HCT116 (cell line): ENCODE results near the gene CSNK1E. TPM values are rescaled to one million over a fixed set of nuclear protein-coding genes. Genes with fewer than 3 reads are reported as not detected.

Source experiments
- ATAC-seq: fragments of 200-7000 bp; cut with Tn5 transposase; 2 replicates; pipeline ENCODE4 v1.9.1; 2020; ENCODE audit warnings: mild to moderate bottlenecking, moderate library complexity
- BruUV-seq: library from RNA; stranded (reverse); fragments of 400-500 nt; replicated peaks from 2 replicates; lab custom pipeline; 2021; lab: Mats Ljungman, UMichigan
- CTCF ChIA-PET: fragments of 300-600 bp; sonication (Branson Sonifier 250); formaldehyde crosslinking; loops from one replicate; lab custom pipeline; 2021; ENCODE audit warnings: antibody characterized with exemption; lab: Charles Lee
- POLR2A ChIA-PET: fragments of 300-600, 350-600 bp; sonication (Branson Sonifier 250); formaldehyde crosslinking; loops from one replicate; lab custom pipeline; 2021; ENCODE audit warnings: antibody characterized with exemption; lab: Charles Lee
- RAD21 ChIA-PET, 2 experiments: fragments of 300-600 bp; sonication (Branson Sonifier 250); formaldehyde crosslinking; loops; one replicate each; lab custom pipeline; 2023; ENCODE audit warnings: low total read pairs in 2 of 2; ENCODE audit not compliant: uncharacterized antibody in 2 of 2, unreplicated experiment in 2 of 2, low non-redundant PET in 1 of 2; lab: Charles Lee
- DNase-seq: peaks from one replicate; pipeline ENCODE4 v3.0.0-alpha.2; 2010; ENCODE audit warnings: low read depth, low spot score
- H2AFZ ChIP-seq: fragments of 200-600 bp; shearing (Covaris generic), sonication (generic); 2 replicates; pipeline ENCODE4 v1.6.1; 2017; ENCODE audit warnings: low read depth, mixed run types, mixed read lengths, antibody characterized with exemption, low read length; ENCODE audit not compliant: poor library complexity, severe bottlenecking
- H3K27ac ChIP-seq: 2 replicates; pipeline ENCODE4 v1.5.1; 2012; ENCODE audit warnings: low read depth, low read length
- H3K27me3 ChIP-seq: fragments of 200-600 bp; sonication (generic); 2 replicates; pipeline ENCODE4 v1.6.1; 2016; ENCODE audit warnings: mixed run types, low read length, mixed read lengths; ENCODE audit not compliant: insufficient read depth
- H3K36me3 ChIP-seq, 2 experiments: fragments of 200-500 bp in 1 of 2; fragments of 200-600 bp in 1 of 2; sonication (Bioruptor generic) in 1 of 2; sonication (generic) in 1 of 2; 2 replicates each; pipeline versions ENCODE4 v1.5.1 to v1.6.1; 2014 to 2016; ENCODE audit warnings: low read length in 2 of 2, inconsistent platforms in 1 of 2, mixed read lengths in 1 of 2, mixed run types in 1 of 2; ENCODE audit not compliant: insufficient read depth in 2 of 2, control insufficient read depth in 1 of 2
- H3K4me1 ChIP-seq, 2 experiments: fragments of 200-600 bp in 1 of 2; sonication (generic) in 1 of 2; 2 replicates each; pipeline versions ENCODE4 v1.5.1 to v1.6.1; 2012 to 2017; ENCODE audit warnings: low read length in 2 of 2, inconsistent platforms in 1 of 2, mild to moderate bottlenecking in 1 of 2, mixed read lengths in 1 of 2, mixed run types in 1 of 2, moderate library complexity in 1 of 2; ENCODE audit not compliant: insufficient read depth in 2 of 2, control insufficient read depth in 1 of 2
- H3K4me2 ChIP-seq: fragments of 200-600 bp; sonication (generic); 2 replicates; pipeline ENCODE4 v1.6.1; 2017; ENCODE audit warnings: mixed run types, low read length, mixed read lengths
- H3K4me3 ChIP-seq, 2 experiments: fragments of 200-600 bp in 1 of 2; sonication (generic) in 1 of 2; replicated peaks in 1 of 2; 2 replicates each; pipeline ENCODE4 v1.5.1; 2011 to 2016; ENCODE audit warnings: low read length in 2 of 2, control low read depth in 1 of 2, low read depth in 1 of 2, mild to moderate bottlenecking in 1 of 2, mixed read lengths in 1 of 2, mixed run types in 1 of 2
- H3K79me2 ChIP-seq: fragments of 200-600 bp; sonication (generic); 2 replicates; pipeline ENCODE4 v1.6.1; 2017; ENCODE audit warnings: mild to moderate bottlenecking, mixed run types, low read length, moderate library complexity, mixed read lengths; ENCODE audit not compliant: insufficient read depth
- H3K9ac ChIP-seq: fragments of 200-600 bp; sonication (generic); 2 replicates; pipeline ENCODE4 v1.6.1; 2016; ENCODE audit warnings: low read length, mixed read lengths
- H3K9me2 ChIP-seq: fragments of 200-600 bp; sonication (generic), shearing (Covaris generic); 2 replicates; pipeline ENCODE4 v1.6.1; 2017; ENCODE audit warnings: mixed run types, mild to moderate bottlenecking, moderate library complexity; ENCODE audit not compliant: insufficient read depth
- H3K9me3 ChIP-seq, 2 experiments: fragments of 200-500 bp in 1 of 2; fragments of 200-600 bp in 1 of 2; sonication (Bioruptor generic) in 1 of 2; sonication (generic) in 1 of 2; 2 replicates each; pipeline ENCODE4 v1.6.1; 2014 to 2017; ENCODE audit warnings: low read length in 2 of 2, mixed read lengths in 2 of 2, inconsistent platforms in 1 of 2, low read depth in 1 of 2, mild to moderate bottlenecking in 1 of 2, mixed run types in 1 of 2, moderate library complexity in 1 of 2; ENCODE audit not compliant: control insufficient read depth in 1 of 2, insufficient read depth in 1 of 2
- H4K20me1 ChIP-seq: fragments of 200-600 bp; sonication (generic), shearing (Covaris generic); 2 replicates; pipeline ENCODE4 v1.6.1; 2017; ENCODE audit warnings: mixed run types, mild to moderate bottlenecking, moderate library complexity; ENCODE audit not compliant: insufficient read depth
- ATF3 ChIP-seq: IDR thresholded peaks from 2 replicates; pipeline ENCODE4 v1.6.1; 2012
- CBX3 ChIP-seq: IDR thresholded peaks from 2 replicates; pipeline ENCODE4 v1.6.1; 2012; ENCODE audit warnings: low read depth
- CEBPB ChIP-seq: IDR thresholded peaks from 2 replicates; pipeline ENCODE4 v1.6.1; 2012; ENCODE audit warnings: low read depth
- CTCF ChIP-seq, 3 experiments: fragments of 200-600 bp in 1 of 3; sonication (generic) in 1 of 3; IDR thresholded peaks in 2 of 3; conservative IDR thresholded peaks in 1 of 3; 2 replicates each; pipeline ENCODE4 v1.5.1; 2012 to 2017; ENCODE audit warnings: low read depth in 2 of 3, low read length in 2 of 3, antibody characterized with exemption in 1 of 3, borderline replicate concordance in 1 of 3, control low read depth in 1 of 3, mild to moderate bottlenecking in 1 of 3, mixed read lengths in 1 of 3, mixed run types in 1 of 3, moderate library complexity in 1 of 3; ENCODE audit not compliant: insufficient read depth in 1 of 3
- ELF1 ChIP-seq: IDR thresholded peaks from 2 replicates; pipeline ENCODE4 v1.6.1; 2012; ENCODE audit warnings: low read depth, borderline replicate concordance
- EZH2 ChIP-seq: fragments of 200-600 bp; sonication (generic); IDR thresholded peaks from 2 replicates; pipeline ENCODE4 v1.6.1; 2017; ENCODE audit warnings: antibody characterized with exemption, mixed run types
- FOSL1 ChIP-seq: IDR thresholded peaks from 2 replicates; pipeline ENCODE4 v1.6.1; 2012; ENCODE audit warnings: low read depth
- JUND ChIP-seq: IDR thresholded peaks from 2 replicates; pipeline ENCODE4 v1.6.1; 2012
- MAX ChIP-seq: IDR thresholded peaks from 2 replicates; pipeline ENCODE4 v1.6.1; 2012
- POLR2A ChIP-seq: IDR thresholded peaks from 2 replicates; pipeline ENCODE4 v1.7.0; 2011; ENCODE audit warnings: borderline replicate concordance; ENCODE audit not compliant: insufficient read depth, insufficient read length; ENCODE audit errors: extremely low read depth
- POLR2AphosphoS5 ChIP-seq: IDR thresholded peaks from 2 replicates; pipeline ENCODE4 v1.6.1; 2011; ENCODE audit warnings: mild to moderate bottlenecking, low read depth, low read length, moderate library complexity
- RAD21 ChIP-seq: IDR thresholded peaks from 2 replicates; pipeline ENCODE4 v1.6.1; 2012; ENCODE audit warnings: low read depth, mild to moderate bottlenecking
- SIN3A ChIP-seq: IDR thresholded peaks from 2 replicates; pipeline ENCODE4 v1.6.1; 2012; ENCODE audit warnings: low read depth
- SP1 ChIP-seq: IDR thresholded peaks from 2 replicates; pipeline ENCODE4 v1.6.1; 2012; ENCODE audit warnings: low read depth
- SRF ChIP-seq: IDR thresholded peaks from 2 replicates; pipeline ENCODE4 v1.6.1; 2012; ENCODE audit warnings: low read depth
- TCF7L2 ChIP-seq: IDR thresholded peaks from 2 replicates; pipeline ENCODE4 v1.7.0; 2011; ENCODE audit warnings: borderline replicate concordance, inconsistent platforms; ENCODE audit not compliant: insufficient read depth, insufficient read length; ENCODE audit errors: extremely low read depth
- YY1 ChIP-seq: IDR thresholded peaks from 2 replicates; pipeline ENCODE4 v1.6.1; 2011; ENCODE audit warnings: low read length, low read depth, moderate library complexity, mild to moderate bottlenecking; ENCODE audit not compliant: insufficient replicate concordance; ENCODE audit errors: extremely low read depth
- ZFX ChIP-seq: fragments of 450-650 bp; IDR thresholded peaks from 2 replicates; pipeline ENCODE4 v1.6.1; 2017
- intact Hi-C: fragments of 100-400 bp; cut with micrococcal nuclease; formaldehyde crosslinking; loops from 2 replicates; pipeline ENCODE4 v1.10.0; 2022
- total RNA-seq: library from RNA; stranded (reverse); gene quantifications from one replicate; pipeline ENCODE4 v1.2.1, GENCODE V29; 2021; ENCODE audit not compliant: unreplicated experiment

The CSNK1E gene
- total RNA-seq, 1 experiment from 2014 or later: 190 TPM

- TF ChIP-seq YY1 (no peak), ELF1 (no peak), SIN3A (no peak), ATF3 (no peak), RAD21 (no peak), CEBPB (no peak), MAX (no peak), JUND (no peak), SP1 (no peak), POLR2AphosphoS5 (no peak)
Observed at GRCh38 chr22:38314933-38315822, 2.1 kb downstream of the CSNK1E start (continued).

GRCh38 chr22:38314051-38314932 is 2.9 kb downstream of the CSNK1E start:
- peaks cover 16 to 32% of the 10 kb centered on the region in 2 experiments; a peak in 3 of 4 replicates for H3K36me3 ChIP-seq
- ChIA-PET POLR2A (interaction anchor here (0.6 kb wide), 1 partner anchor 35 kb away, joined by 3 read pairs; no protein-coding TSS in a partner anchor), RAD21 (no interaction called here), CTCF (no interaction called here)
- BruUV-seq: no TSS peak
- no peak overlapping the region for H3K4me2 ChIP-seq
- H3K27me3 ChIP-seq: no peaks in the 10 kb centered on the region
- peaks cover 19% of the 10 kb centered on the region; the same call in 1 of the 2 replicates for H4K20me1 ChIP-seq
- intact Hi-C loops: no loop called here
- H3K79me2 ChIP-seq: peaks cover 78% of the 10 kb centered on the region
- H3K4me3 ChIP-seq: no peak overlapping the region
- no peaks in the 10 kb centered on the region for H3K9me3 ChIP-seq
- no peaks in the 10 kb centered on the region for H3K9me2 ChIP-seq
- peaks cover 15 to 32% of the 10 kb centered on the region in 2 experiments for H3K4me1 ChIP-seq
- H3K27ac ChIP-seq: peak overlapping the region; percentile 32; the same call in 1 of the 2 replicates
- no peak for ATAC-seq
- H3K9ac ChIP-seq: no peak overlapping the region
- DNase-seq: no peak
- H2AFZ ChIP-seq: no peak overlapping the region
- TF ChIP-seq POLR2AphosphoS5 (no peak), SRF (no peak), ELF1 (no peak), POLR2A (no peak), JUND (no peak), FOSL1 (no peak), SP1 (no peak), CBX3 (no peak), TCF7L2 (no peak), ZFX (no peak), MAX (no peak), EZH2 (no peak), ATF3 (no peak), CTCF (IDR thresholded peaks at IDR 0.05 in 2 of 3, conservative IDR thresholded peaks at IDR 0.05 in 1 of 3; ENCODE audit: borderline replicate concordance in 1 of 3, insufficient read depth in 1 of 3, low read depth in 2 of 3, low read length in 2 of 3) (no peak), CEBPB (no peak), RAD21 (no peak), SIN3A (no peak)
